Left ventricle myocardium inferior (tissue), 1 donor: ENCODE measurements around the gene PSMD5. TPM values are rescaled to one million over a fixed set of nuclear protein-coding genes. Genes with fewer than 3 reads are reported as not detected.

Experiments
- DNase-seq: peaks from one replicate; pipeline ENCODE4 v3.0.0-alpha.2; 2020
- H3K27ac ChIP-seq: fragments of 200-600 bp; replicated peaks from 2 replicates; pipeline ENCODE4 v1.8.0; 2021
- H3K27me3 ChIP-seq: fragments of 200-600 bp; 2 replicates; pipeline ENCODE4 v1.8.0; 2021; ENCODE audit warnings: low read depth
- H3K36me3 ChIP-seq: fragments of 200-600 bp; 2 replicates; pipeline ENCODE4 v1.8.0; 2021
- H3K4me1 ChIP-seq: fragments of 200-600 bp; 2 replicates; pipeline ENCODE4 v1.8.0; 2021
- H3K4me3 ChIP-seq: fragments of 200-600 bp; 2 replicates; pipeline ENCODE4 v1.8.0; 2021; ENCODE audit warnings: mild to moderate bottlenecking, moderate library complexity
- H3K9me3 ChIP-seq: fragments of 200-600 bp; replicated peaks from 2 replicates; pipeline ENCODE4 v1.8.0; 2021
- CTCF ChIP-seq: fragments of 200-600 bp; IDR thresholded peaks from 2 replicates; pipeline ENCODE4 v1.8.0; 2021; ENCODE audit warnings: antibody characterized with exemption, mild to moderate bottlenecking, borderline replicate concordance
- intact Hi-C: fragments of 100-400 bp; cut with micrococcal nuclease; formaldehyde crosslinking; loops from one replicate; pipeline ENCODE4 v1.11.0; 2022
- total RNA-seq: library from RNA; stranded (reverse); fragmentation: NEBNext Ultra II Directional; extraction: Animal tissue kit (Norgen Biotek cat#: 25700); gene quantifications from one replicate; pipeline ENCODE4 v1.2.1, GENCODE V29; 2021
- donor health status: DM: no; HTN: yes; CAD: no; lungs with severe emphysema.

PSMD5 gene
- total RNA-seq, 1 donor from 2014 or later = 16.2 TPM

- Histone ChIP-seq H3K9me3 (no peaks in the 10 kb centered on the region), H3K27ac (no peak overlapping the region), H3K27me3 (no peaks in the 10 kb centered on the region), H3K4me3 (no peak overlapping the region), H3K36me3 (peaks cover 67% of the 10 kb centered on the region), H3K4me1 (no peaks in the 10 kb centered on the region)
- intact Hi-C loops = no loop called here
- no peak for DNase-seq
- TF ChIP-seq CTCF = no peak
Observed at GRCh38 chr9:120775859-120776258, 66.9 kb downstream of the PSMD5 start.

DNA sequence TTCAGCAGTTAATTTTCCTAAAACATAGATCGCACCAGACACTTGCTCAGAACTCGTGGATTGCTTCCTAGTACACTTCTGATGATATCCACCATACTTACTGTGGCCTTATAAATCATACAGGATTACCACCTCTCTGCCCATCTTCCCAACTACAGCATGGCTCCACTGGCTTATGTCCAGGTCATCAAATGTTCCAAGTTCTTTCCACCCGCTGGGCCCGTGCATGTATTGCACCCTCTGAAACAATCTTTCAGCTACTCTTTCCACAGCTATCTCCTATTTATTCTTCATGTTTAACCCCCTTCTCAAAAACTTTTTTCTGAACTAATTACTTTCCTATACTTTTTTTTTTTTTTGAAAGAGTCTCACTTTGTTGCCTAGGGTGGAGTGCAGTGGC is 68.0 kb downstream of the PSMD5 start:
- no peak for TF ChIP-seq CTCF
- no peak for DNase-seq
- Histone ChIP-seq H3K27ac (no peak overlapping the region), H3K4me3 (no peak overlapping the region), H3K27me3 (no peaks in the 10 kb centered on the region), H3K36me3 (peaks cover 78% of the 10 kb centered on the region), H3K9me3 (no peaks in the 10 kb centered on the region), H3K4me1 (no peaks in the 10 kb centered on the region)
- intact Hi-C loops = no loop called here

DNA sequence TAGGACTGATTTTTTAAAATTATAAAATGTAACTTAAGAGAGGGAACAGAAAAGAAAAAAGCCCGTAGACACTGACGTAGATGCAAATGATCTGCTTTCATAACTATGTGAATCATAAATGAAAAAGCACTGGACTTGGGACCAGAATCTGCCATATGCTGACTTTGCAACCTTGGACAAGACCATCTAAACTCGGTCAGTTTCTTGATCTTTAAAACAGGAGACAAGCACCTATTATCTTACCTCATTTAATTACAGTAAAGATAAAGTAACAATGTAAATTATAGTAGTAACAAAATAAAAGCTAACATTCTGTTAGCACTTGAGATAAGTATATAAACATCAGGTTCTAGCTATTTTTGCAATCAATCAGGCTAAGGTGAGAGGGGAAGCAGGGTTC is 69.5 kb downstream of the PSMD5 start:
- no peak for TF ChIP-seq CTCF
- no peak for DNase-seq
- no peak overlapping the region for H3K27ac ChIP-seq
- H3K4me3 ChIP-seq = no peak overlapping the region
- peaks cover 93% of the 10 kb centered on the region for H3K36me3 ChIP-seq
- intact Hi-C loops = no loop called here
- no peaks in the 10 kb centered on the region for H3K4me1 ChIP-seq
- H3K9me3 ChIP-seq = no peaks in the 10 kb centered on the region
- no peaks in the 10 kb centered on the region for H3K27me3 ChIP-seq

GRCh38 chr9:120770931-120771330 is 71.8 kb downstream of the PSMD5 start:
- no peak for TF ChIP-seq CTCF
- no peaks in the 10 kb centered on the region for H3K27me3 ChIP-seq
- H3K27ac ChIP-seq = no peak overlapping the region
- peaks cover 19% of the 10 kb centered on the region for H3K4me1 ChIP-seq
- DNase-seq = no peak
- H3K9me3 ChIP-seq = no peaks in the 10 kb centered on the region
- no peak overlapping the region for H3K4me3 ChIP-seq
- peaks cover 95% of the 10 kb centered on the region for H3K36me3 ChIP-seq
- intact Hi-C loops = no loop called here

DNA sequence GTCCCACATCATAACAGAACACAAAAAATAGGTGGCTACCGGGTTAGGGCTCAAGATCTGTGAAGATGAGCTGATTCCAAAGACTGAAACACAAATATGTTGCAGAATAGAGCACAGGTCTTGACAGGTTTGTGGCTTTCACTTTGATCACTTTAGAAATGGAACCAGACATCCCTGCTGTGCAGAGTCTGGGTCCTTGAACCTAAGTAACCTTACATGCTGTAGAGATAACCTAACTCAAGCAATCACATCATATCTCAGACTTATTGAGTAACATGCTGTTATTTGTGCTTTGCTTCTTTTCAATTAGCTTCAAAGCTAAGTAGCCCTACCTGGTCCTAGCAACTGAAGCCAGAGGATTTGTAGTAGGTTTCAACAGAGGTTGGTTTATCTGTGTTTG is 73.8 kb downstream of the PSMD5 start:
- H3K4me1 ChIP-seq = peaks cover 20% of the 10 kb centered on the region
- H3K4me3 ChIP-seq = no peak overlapping the region
- intact Hi-C loops = no loop called here
- peaks cover 91% of the 10 kb centered on the region for H3K36me3 ChIP-seq
- no peak for TF ChIP-seq CTCF
- H3K9me3 ChIP-seq = no peaks in the 10 kb centered on the region
- H3K27ac ChIP-seq = no peak overlapping the region
- H3K27me3 ChIP-seq = no peaks in the 10 kb centered on the region
- DNase-seq = no peak

DNA sequence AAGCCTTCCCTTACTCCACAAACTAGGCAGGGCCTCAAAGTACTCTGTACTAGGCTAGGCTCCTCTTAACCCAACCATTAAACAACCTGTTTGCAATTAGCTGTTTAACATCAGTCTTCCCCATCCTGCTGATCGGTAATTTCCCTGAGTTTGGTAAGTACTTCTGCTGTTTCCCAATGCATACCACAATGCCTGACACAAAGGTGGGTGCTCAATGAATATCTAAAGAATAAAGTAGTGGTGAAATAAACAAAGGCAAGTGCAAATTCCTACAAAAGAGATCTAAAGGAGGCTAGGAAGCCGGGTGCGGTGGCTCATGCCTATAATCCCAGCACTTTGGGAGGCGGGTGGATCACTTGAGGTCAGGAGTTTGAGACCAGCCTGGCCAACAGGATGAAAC is 74.5 kb downstream of the PSMD5 start:
- no peak overlapping the region for H3K27ac ChIP-seq

More for the DNA sequence above, 74.5 kb downstream of the PSMD5 start:
- intact Hi-C loops = no loop called here
- Histone ChIP-seq H3K4me1 (peaks cover 20% of the 10 kb centered on the region), H3K9me3 (no peaks in the 10 kb centered on the region), H3K27me3 (no peaks in the 10 kb centered on the region), H3K36me3 (peaks cover 92% of the 10 kb centered on the region), H3K4me3 (no peak overlapping the region)
- DNase-seq = no peak
- no peak for TF ChIP-seq CTCF
